Panc1 (cell line): Measurements from ENCODE around the gene TAF4B.

ENCODE experiments used
- POLR2AphosphoS5 ChIP-seq: IDR thresholded peaks from 2 replicates; pipeline ENCODE4 v1.6.1; 2012; ENCODE audit warnings: mild to moderate bottlenecking, low read depth, low read length, moderate library complexity
- TCF7L2 ChIP-seq: IDR thresholded peaks from 2 replicates; pipeline ENCODE4 v1.6.1; 2011; ENCODE audit warnings: mild to moderate bottlenecking, low read depth, low read length, inconsistent platforms
- TF ChIP-seq, protein P1 (sequence below): fragments of 450-650 bp; IDR thresholded peaks from 2 replicates; pipeline ENCODE4 v1.5.1; 2017; ENCODE audit warnings: mild to moderate bottlenecking
- TF ChIP-seq, protein P2 (sequence below), 2 experiments: IDR thresholded peaks; 2 replicates each; pipeline ENCODE4 v1.6.1; 2011 to 2012; ENCODE audit warnings: low read depth in 2 of 2, control low read depth in 1 of 2, low read length in 1 of 2, mild to moderate bottlenecking in 1 of 2, moderate library complexity in 1 of 2; ENCODE audit not compliant: insufficient read depth in 1 of 2

DNA sequence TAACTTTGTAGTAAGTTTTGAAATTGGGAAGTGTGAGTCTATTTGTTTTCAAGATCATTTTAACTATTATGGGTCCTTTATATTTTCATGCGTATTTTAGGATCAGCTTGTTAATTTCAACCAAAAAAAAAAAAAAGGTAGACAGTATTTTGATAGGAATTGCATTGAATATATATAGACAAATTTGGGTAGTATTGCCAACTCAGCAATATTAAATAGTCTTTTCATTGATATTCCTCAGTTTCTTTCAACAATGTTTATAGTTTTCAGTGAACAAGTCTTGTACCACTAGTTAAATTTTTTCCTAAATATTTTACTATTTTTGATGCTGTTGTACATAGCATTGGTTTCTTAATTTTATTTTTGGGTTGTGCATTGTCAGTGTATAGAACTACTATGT is 149.9 kb downstream of the TAF4B start:
- TF ChIP-seq, protein P1, sequence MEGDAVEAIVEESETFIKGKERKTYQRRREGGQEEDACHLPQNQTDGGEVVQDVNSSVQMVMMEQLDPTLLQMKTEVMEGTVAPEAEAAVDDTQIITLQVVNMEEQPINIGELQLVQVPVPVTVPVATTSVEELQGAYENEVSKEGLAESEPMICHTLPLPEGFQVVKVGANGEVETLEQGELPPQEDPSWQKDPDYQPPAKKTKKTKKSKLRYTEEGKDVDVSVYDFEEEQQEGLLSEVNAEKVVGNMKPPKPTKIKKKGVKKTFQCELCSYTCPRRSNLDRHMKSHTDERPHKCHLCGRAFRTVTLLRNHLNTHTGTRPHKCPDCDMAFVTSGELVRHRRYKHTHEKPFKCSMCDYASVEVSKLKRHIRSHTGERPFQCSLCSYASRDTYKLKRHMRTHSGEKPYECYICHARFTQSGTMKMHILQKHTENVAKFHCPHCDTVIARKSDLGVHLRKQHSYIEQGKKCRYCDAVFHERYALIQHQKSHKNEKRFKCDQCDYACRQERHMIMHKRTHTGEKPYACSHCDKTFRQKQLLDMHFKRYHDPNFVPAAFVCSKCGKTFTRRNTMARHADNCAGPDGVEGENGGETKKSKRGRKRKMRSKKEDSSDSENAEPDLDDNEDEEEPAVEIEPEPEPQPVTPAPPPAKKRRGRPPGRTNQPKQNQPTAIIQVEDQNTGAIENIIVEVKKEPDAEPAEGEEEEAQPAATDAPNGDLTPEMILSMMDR: no peak
- TF ChIP-seq POLR2AphosphoS5 (no peak), TCF7L2 (no peak)
- TF ChIP-seq, protein P2, sequence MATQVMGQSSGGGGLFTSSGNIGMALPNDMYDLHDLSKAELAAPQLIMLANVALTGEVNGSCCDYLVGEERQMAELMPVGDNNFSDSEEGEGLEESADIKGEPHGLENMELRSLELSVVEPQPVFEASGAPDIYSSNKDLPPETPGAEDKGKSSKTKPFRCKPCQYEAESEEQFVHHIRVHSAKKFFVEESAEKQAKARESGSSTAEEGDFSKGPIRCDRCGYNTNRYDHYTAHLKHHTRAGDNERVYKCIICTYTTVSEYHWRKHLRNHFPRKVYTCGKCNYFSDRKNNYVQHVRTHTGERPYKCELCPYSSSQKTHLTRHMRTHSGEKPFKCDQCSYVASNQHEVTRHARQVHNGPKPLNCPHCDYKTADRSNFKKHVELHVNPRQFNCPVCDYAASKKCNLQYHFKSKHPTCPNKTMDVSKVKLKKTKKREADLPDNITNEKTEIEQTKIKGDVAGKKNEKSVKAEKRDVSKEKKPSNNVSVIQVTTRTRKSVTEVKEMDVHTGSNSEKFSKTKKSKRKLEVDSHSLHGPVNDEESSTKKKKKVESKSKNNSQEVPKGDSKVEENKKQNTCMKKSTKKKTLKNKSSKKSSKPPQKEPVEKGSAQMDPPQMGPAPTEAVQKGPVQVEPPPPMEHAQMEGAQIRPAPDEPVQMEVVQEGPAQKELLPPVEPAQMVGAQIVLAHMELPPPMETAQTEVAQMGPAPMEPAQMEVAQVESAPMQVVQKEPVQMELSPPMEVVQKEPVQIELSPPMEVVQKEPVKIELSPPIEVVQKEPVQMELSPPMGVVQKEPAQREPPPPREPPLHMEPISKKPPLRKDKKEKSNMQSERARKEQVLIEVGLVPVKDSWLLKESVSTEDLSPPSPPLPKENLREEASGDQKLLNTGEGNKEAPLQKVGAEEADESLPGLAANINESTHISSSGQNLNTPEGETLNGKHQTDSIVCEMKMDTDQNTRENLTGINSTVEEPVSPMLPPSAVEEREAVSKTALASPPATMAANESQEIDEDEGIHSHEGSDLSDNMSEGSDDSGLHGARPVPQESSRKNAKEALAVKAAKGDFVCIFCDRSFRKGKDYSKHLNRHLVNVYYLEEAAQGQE (IDR thresholded peaks at IDR 0.05; ENCODE audit: insufficient read depth in 1 of 2, low read depth in 2 of 2, low read length in 1 of 2): no peak
